NCI-H748 (cell line): ENCODE results near the gene PPME1.
"Not testable (repeated sequence)": the region's sequence is repeated elsewhere in the genome, so short reads cannot be mapped to it uniquely, and the experiment has no call there.

ENCODE experiments used
- DNase-seq: peaks from one replicate; lab custom pipeline; 2025; ENCODE audit not compliant: unreplicated experiment; lab: John Stamatoyannopoulos, UW

The PPME1 gene

GRCh38 chr11:74170694-74171629 lies at the start of gene PPME1, which contains the start of gene C2CD3:
PPME1 (plus strand) TSS chr11:74171289; CDS start chr11:74171422, 133 bp downstream.
C2CD3 (minus strand) TSS chr11:74171002; CDS start chr11:74170792, 210 bp downstream.
- peak; percentile 100 for DNase-seq

GRCh38 chr11:74121804-74122203 lies 49.3 kb upstream of the PPME1 start:
- no peak for DNase-seq

GRCh38 chr11:74123008-74123448 lies 48.1 kb upstream of the PPME1 start:
- DNase-seq, result no peak

GRCh38 chr11:74129121-74129520 lies 42.0 kb upstream of the PPME1 start:
- not testable (repeated sequence) for DNase-seq

- no peak for DNase-seq
These were observed 38.3 kb upstream of the PPME1 start for GRCh38 chr11:74132833-74133232.

GRCh38 chr11:74133436-74133835 lies 37.7 kb upstream of the PPME1 start:
- DNase-seq, result no peak

GRCh38 chr11:74134661-74135060 lies 36.4 kb upstream of the PPME1 start:
- no peak for DNase-seq

GRCh38 chr11:74135127-74135840 lies 35.8 kb upstream of the PPME1 start:
- DNase-seq, result no peak

- DNase-seq, result no peak
These were observed 33.1 kb upstream of the PPME1 start for GRCh38 chr11:74138021-74138420.

- DNase-seq, result no peak
These were observed 32.5 kb upstream of the PPME1 start for GRCh38 chr11:74138572-74138971.

- no peak for DNase-seq
These were observed 31.8 kb upstream of the PPME1 start for GRCh38 chr11:74139151-74139918.

- DNase-seq, result not testable (repeated sequence)
These were observed 31.1 kb upstream of the PPME1 start for GRCh38 chr11:74139919-74140431.

- DNase-seq, result peak; percentile 35
These were observed 29.8 kb upstream of the PPME1 start for GRCh38 chr11:74141241-74141695.

- DNase-seq, result no peak
These were observed 29.2 kb upstream of the PPME1 start for GRCh38 chr11:74141908-74142307.

- no peak for DNase-seq
These were observed 28.5 kb upstream of the PPME1 start for GRCh38 chr11:74142624-74143023.

GRCh38 chr11:74144592-74144991 lies 26.5 kb upstream of the PPME1 start:
- DNase-seq, result no peak

- DNase-seq, result no peak
These were observed 23.7 kb upstream of the PPME1 start for GRCh38 chr11:74147199-74147929.

GRCh38 chr11:74153224-74153623 lies 17.9 kb upstream of the PPME1 start:
- DNase-seq, result no peak

- no peak for DNase-seq
These were observed 16.3 kb upstream of the PPME1 start for GRCh38 chr11:74154620-74155281.

GRCh38 chr11:74157169-74157568 lies 13.9 kb upstream of the PPME1 start:
- no peak for DNase-seq
